ENCODE data around the gene FOXR1.

GRCh38 chr11:119018074-119018938, 46.7 kb downstream of the FOXR1 start, which contains the start of the genes RPS25 and TRAPPC4:
- TF ChIP-seq CTCF (IDR thresholded peaks at IDR 0.05; ENCODE audit: insufficient read depth, low read depth, low read length) = no peak
- TF ChIP-seq EZH2 (IDR thresholded peaks at IDR 0.05; ENCODE audit: insufficient read depth, low read length) = no peak
